SK-N-DZ (cell line): Measurements from ENCODE around the gene DNAJC30.

Source experiments
- DNase-seq: peaks from one replicate; pipeline ENCODE4 v3.0.0-alpha.2; 2015; ENCODE audit warnings: low spot score
- small RNA-seq, 2 experiments: library from RNA; depleted of rRNA; stranded (forward); fragments of <200 nt; gene quantifications; one replicate each; pipeline ENCODE3, GENCODE V24; 2014

The DNAJC30 gene

DNA sequence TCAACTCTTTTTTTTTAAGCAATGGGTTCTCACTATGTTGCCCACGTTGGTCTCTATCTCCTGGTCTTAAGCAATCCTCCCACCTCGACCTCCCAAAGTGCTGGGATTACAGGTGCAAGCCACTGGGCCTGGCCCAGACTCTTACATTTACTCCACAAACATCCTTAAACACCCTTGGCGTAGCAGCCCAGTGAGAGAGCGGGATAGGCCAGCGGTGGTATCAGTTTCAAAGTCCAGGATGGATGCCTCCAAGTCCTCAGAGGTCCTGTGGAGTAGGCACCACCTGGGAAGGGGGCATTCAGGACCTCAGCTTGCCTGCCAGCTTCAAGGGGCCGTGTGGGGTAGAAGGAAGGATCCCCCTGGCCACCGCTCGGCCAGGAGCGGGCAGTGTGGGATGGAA is 33.7 kb downstream of the DNAJC30 start:
- DNase-seq, result no peak

- no peak for DNase-seq
Measured at GRCh38 chr7:73648593-73649332, 34.5 kb downstream of the DNAJC30 start.

DNA sequence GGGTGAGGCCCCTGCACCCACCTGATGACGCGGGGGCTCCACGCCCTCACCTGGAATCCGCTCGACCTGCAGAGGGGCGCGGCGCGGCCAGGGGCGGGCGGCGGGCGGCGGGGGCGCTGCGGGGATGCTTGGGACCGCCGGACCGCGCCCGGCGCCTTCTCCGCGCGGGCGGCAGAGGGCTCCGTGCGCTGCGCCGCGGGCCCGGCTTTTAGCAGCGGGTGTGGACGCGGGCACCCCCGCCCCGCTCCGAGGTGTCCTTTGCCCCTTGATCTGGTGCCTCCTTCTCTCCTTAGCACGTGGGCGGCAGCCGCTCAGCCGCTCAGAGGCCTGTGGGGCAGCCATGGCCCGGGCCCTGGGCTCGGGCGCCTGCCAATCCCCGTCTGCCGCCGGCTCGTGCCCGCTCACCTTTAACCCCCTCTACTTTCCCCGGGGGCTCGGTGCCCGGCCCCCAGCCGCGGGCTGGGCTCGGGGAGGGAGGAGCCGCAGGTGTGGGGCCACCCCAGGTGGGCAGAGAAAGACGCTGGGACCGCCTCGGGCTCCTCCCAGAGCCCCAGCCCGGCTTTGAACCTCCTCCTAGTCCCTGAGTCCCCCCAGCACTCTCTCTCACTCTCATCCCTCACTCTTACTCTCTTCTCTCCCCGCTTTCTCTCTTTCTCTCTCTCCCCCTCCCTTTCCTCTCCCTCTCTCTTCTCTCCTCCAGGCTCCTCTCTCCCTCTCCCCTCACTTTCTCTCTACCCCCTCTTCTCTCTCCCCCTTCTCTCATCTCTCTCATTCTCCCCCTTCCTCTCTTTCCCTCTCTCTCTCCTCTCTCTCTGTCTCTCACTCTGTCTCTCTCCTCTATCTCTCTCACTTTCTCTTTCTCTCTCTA is 35.3 kb downstream of the DNAJC30 start:
- no peak for DNase-seq

- no peak for DNase-seq
Measured at GRCh38 chr7:73646785-73647724, 36.2 kb downstream of the DNAJC30 start.

GRCh38 chr7:73645643-73646174 is 37.5 kb downstream of the DNAJC30 start:
- DNase-seq, result no peak

DNA sequence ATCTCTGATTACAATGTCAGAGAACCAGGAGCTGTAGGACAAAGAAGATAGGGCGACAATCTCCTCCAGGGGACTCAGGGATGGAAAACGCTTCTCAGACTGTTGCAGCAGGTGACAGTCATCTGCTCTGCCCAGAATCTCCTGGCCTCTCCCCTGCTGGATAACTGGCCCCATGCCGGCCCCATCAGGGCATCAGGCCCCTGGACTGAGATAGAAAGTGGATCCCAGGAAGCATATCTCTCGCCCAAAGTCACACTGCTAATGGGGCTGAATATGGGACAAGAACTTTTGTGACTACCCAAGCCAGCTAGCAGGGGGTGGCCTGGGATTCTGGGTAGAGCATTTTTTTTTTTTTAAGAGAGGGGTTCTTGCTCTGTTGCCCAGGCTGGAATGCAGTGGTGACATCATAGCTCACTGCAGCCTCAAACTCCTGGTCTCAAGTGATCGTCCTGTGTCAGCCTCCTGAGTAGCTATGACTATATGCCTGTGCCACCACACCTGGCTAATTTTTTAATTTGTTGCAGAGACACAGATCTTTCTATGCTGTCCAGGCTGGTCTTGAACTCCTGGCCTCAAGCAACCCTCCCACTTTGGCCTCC is 38.5 kb downstream of the DNAJC30 start:
- DNase-seq, result no peak

- no peak for DNase-seq
Measured at GRCh38 chr7:73642834-73643233, 40.4 kb downstream of the DNAJC30 start.

DNA sequence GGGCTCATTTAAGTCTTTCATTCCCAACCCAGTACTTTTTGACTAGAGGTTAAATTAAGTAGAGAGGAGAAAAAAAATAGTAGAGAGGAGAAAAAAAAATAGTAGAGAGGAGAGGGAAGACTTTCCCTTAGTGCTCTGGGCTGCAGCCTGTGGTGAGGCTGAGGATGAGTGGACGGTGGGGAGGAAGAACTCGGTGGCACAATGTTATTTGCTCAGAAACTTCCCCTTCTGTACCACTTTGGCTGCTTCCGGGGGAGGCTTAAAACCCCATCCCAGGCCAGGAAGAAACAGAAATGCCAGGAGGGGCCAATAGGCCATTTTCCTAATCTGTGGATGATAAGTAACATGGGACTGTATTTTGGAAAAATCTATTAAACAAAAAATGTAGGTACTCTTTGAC is 44.3 kb downstream of the DNAJC30 start:
- DNase-seq, result no peak

- DNase-seq, result no peak
Measured at GRCh38 chr7:73635428-73636200, 47.6 kb downstream of the DNAJC30 start.

DNA sequence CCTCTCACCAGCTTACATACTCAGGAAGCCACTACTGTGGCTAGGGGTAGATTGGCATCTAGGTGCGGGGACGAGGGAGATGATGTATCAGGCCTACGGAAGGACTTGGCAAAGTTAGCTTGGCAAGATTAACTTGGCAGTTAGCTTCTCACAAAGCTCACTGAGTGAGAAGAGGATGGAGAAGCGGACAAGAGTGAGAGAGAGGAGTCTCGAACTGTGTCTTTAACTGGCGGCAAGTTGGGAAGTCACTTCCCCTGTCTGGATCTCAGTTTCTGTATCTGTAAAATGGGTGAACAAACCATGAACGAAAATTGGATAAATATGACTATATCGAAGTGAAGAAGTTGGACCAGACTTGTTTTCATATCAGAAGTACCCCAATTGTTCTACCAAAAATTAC is 49.4 kb downstream of the DNAJC30 start:
- no peak for DNase-seq

DNA sequence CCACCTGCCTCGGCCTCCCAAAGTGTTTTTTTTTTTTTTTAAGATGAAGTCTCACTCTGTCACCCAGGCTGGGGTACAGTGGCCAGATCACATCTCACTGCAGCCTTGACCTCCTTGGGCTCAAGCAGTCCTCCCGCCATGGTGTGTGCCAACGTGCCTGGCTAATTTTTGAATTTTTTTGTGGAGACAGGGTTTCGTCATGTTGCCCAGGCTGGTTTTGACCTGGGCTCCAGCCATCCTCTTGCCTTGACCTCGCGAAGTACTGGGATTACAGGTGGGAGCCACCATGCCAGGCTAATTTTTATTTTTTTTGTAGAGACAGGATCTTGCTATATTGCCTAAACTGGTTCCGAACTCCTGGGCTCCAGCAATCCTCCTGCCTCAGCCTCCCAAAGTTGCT is 49.9 kb downstream of the DNAJC30 start:
- DNase-seq, result no peak

DNA sequence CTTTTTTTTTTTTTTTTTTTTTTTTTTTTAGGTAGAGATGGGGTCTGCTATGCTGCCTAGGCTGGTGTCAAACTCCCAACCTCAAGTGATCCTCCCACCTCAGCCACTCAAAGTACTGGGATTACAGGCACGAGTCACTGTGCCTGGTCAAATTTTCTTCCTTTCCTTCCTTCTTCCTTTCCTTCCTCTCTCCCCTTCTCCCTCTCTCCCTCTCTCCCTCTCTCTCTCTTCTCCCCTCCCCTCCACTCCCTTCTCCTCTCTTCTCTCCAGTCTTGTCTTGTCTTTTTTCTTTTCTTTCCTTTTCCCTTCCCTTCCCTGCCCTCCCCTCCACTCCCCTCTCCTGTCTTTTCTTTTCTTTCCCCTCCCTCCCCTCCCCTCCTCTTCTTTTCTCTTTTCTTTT is 51.7 kb downstream of the DNAJC30 start:
- no peak for DNase-seq

Small RNAs within 50 kb of the gene (small RNA-seq; reads per million reads assigned to genes)
- gene MIR4284, result 0 reads per million in 2 experiments
- 0 to 0.13 reads per million in 2 experiments for gene RN7SL265P
